ENCODE results near the gene MID1.

DNA sequence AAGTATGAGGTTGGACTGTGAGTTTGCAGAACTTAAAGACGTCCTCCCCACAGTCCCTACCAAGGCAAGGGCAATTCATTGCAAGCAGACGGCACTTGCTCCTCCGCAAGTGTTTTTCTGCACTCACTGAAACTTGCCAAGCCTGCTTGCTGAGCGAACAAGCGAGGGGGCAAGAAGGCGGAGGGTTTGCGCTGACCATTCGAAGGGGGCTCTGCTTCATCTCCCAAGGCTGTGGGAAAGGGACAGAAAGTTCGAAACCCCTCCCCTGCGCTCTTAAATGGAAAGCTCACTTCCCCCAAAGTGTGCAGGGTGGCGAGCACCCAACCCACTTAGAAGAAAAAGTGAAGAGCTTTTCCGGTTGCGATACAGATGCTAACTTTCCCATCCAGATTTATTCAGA is 1.4 kb downstream of the MID1 start:
- TF ChIP-seq, protein P1, sequence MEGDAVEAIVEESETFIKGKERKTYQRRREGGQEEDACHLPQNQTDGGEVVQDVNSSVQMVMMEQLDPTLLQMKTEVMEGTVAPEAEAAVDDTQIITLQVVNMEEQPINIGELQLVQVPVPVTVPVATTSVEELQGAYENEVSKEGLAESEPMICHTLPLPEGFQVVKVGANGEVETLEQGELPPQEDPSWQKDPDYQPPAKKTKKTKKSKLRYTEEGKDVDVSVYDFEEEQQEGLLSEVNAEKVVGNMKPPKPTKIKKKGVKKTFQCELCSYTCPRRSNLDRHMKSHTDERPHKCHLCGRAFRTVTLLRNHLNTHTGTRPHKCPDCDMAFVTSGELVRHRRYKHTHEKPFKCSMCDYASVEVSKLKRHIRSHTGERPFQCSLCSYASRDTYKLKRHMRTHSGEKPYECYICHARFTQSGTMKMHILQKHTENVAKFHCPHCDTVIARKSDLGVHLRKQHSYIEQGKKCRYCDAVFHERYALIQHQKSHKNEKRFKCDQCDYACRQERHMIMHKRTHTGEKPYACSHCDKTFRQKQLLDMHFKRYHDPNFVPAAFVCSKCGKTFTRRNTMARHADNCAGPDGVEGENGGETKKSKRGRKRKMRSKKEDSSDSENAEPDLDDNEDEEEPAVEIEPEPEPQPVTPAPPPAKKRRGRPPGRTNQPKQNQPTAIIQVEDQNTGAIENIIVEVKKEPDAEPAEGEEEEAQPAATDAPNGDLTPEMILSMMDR (IDR thresholded peaks at IDR 0.05) = no peak
- TF ChIP-seq POLR2A (IDR thresholded peaks at IDR 0.05) (no peak), POLR2AphosphoS5 (IDR thresholded peaks at IDR 0.05) (no peak)
